Trophoblast cell (in vitro differentiated cells and primary cell): ENCODE results near the gene TMEM45B.
A peak's percentile ranks its signal among the peaks of the same experiment; 100 is the strongest.
"Not testable (repeated sequence)": the region's sequence is repeated elsewhere in the genome, so short reads cannot be mapped to it uniquely, and the experiment has no call there.

Experiments used
- DNase-seq, 2 donors: peaks; one replicate each; pipeline ENCODE4 v3.0.0-alpha.2; 2016
- H2AFZ ChIP-seq: 2 replicates; pipeline ENCODE4 v1.6.1; 2013; ENCODE audit warnings: low read length, moderate library complexity, mild to moderate bottlenecking; ENCODE audit not compliant: insufficient read depth, poor library complexity
- H2AK5ac ChIP-seq: 2 replicates; pipeline ENCODE4 v1.6.1; 2013; ENCODE audit warnings: mild to moderate bottlenecking, low read length
- H2BK120ac ChIP-seq: 2 replicates; pipeline ENCODE4 v1.6.1; 2013; ENCODE audit warnings: low read length, mild to moderate bottlenecking, moderate library complexity; ENCODE audit not compliant: insufficient read depth, poor library complexity
- H2BK12ac ChIP-seq: 2 replicates; pipeline ENCODE4 v1.6.1; 2013; ENCODE audit warnings: mild to moderate bottlenecking, low read length, moderate library complexity
- H2BK5ac ChIP-seq: 2 replicates; pipeline ENCODE4 v1.6.1; 2013; ENCODE audit warnings: low read length, low read depth, moderate library complexity, mild to moderate bottlenecking; ENCODE audit not compliant: poor library complexity
- H3K14ac ChIP-seq: 2 replicates; pipeline ENCODE4 v1.6.1; 2013; ENCODE audit warnings: mild to moderate bottlenecking, low read length
- H3K18ac ChIP-seq: 2 replicates; pipeline ENCODE4 v1.6.1; 2013; ENCODE audit warnings: mild to moderate bottlenecking, low read length
- H3K23ac ChIP-seq: 2 replicates; pipeline ENCODE4 v1.6.1; 2013; ENCODE audit warnings: low read length
- H3K27ac ChIP-seq: 2 replicates; pipeline ENCODE4 v1.5.1; 2013; ENCODE audit warnings: low read depth, mild to moderate bottlenecking, inconsistent platforms, low read length, moderate library complexity
- H3K27me3 ChIP-seq: 2 replicates; pipeline ENCODE4 v1.6.1; 2013; ENCODE audit warnings: inconsistent platforms, mild to moderate bottlenecking, low read length, moderate library complexity; ENCODE audit not compliant: insufficient read depth
- H3K36me3 ChIP-seq, 2 experiments: 1 replicate in 1 of 2; 2 replicates in 1 of 2; pipeline ENCODE4 v1.6.1; 2013; ENCODE audit warnings: low read length in 2 of 2, mild to moderate bottlenecking in 2 of 2, moderate library complexity in 1 of 2; ENCODE audit not compliant: insufficient read depth in 2 of 2, control insufficient read depth in 1 of 2
- H3K4ac ChIP-seq: 2 replicates; pipeline ENCODE4 v1.6.1; 2013; ENCODE audit warnings: low read depth, mild to moderate bottlenecking, low read length, moderate library complexity
- H3K4me1 ChIP-seq, 2 experiments: 1 replicate in 1 of 2; 2 replicates in 1 of 2; pipeline ENCODE4 v1.6.1; 2013; ENCODE audit warnings: low read length in 2 of 2, mild to moderate bottlenecking in 2 of 2, moderate library complexity in 1 of 2; ENCODE audit not compliant: insufficient read depth in 2 of 2, control insufficient read depth in 1 of 2
- H3K4me2 ChIP-seq: 2 replicates; pipeline ENCODE4 v1.6.1; 2013; ENCODE audit warnings: inconsistent platforms, mild to moderate bottlenecking, low read length, moderate library complexity
- H3K4me3 ChIP-seq: 2 replicates; pipeline ENCODE4 v1.5.1; 2013; ENCODE audit warnings: mild to moderate bottlenecking, low read depth, low read length, inconsistent platforms
- H3K79me1 ChIP-seq: one replicate; pipeline ENCODE4 v1.6.1; 2013; ENCODE audit warnings: low read length
- H3K79me2 ChIP-seq: 2 replicates; pipeline ENCODE4 v1.6.1; 2013; ENCODE audit warnings: low read length, mild to moderate bottlenecking; ENCODE audit not compliant: control insufficient read depth, insufficient read depth, poor library complexity
- H3K9ac ChIP-seq: 2 replicates; pipeline ENCODE4 v1.6.1; 2013; ENCODE audit warnings: mild to moderate bottlenecking, low read length
- H3K9me3 ChIP-seq: 2 replicates; pipeline ENCODE4 v1.6.1; 2013; ENCODE audit warnings: low read depth, mild to moderate bottlenecking, control low read depth, inconsistent platforms, low read length; ENCODE audit not compliant: insufficient read depth
- H4K12ac ChIP-seq: 2 replicates; pipeline ENCODE4 v1.6.1; 2013; ENCODE audit warnings: low read depth, mild to moderate bottlenecking, low read length, moderate library complexity
- H4K8ac ChIP-seq: 2 replicates; pipeline ENCODE4 v1.6.1; 2013; ENCODE audit warnings: low read depth, mild to moderate bottlenecking, low read length, moderate library complexity
- H4K91ac ChIP-seq: one replicate; pipeline ENCODE4 v1.6.1; 2013; ENCODE audit warnings: low read depth, mild to moderate bottlenecking, low read length, moderate library complexity
- whole genome bisulfite sequencing: extraction: QIAGEN DNeasy Blood & Tissue Kit; methylation state at CpG from one replicate; pipeline ENCODE4 v1.1.7; 2013; ENCODE audit warnings: missing lambda C conversion rate; ENCODE audit not compliant: insufficient read length, insufficient coverage; ENCODE audit errors: extremely low coverage; 5-methylcytosine and 5-hydroxymethylcytosine counted together

Gene TMEM45B

GRCh38 chr11:129864811-129865210 is 49.2 kb downstream of the TMEM45B start:
- Histone ChIP-seq H3K27ac (no peak overlapping the region), H2AFZ (no peak overlapping the region), H3K23ac (no peak overlapping the region), H3K14ac (no peak overlapping the region), H2AK5ac (no peak overlapping the region), H4K91ac (no peak overlapping the region), H3K27me3 (no peaks in the 10 kb centered on the region), H3K4ac (no peak overlapping the region), H2BK5ac (no peak overlapping the region), H2BK120ac (no peak overlapping the region), H3K18ac (no peak overlapping the region), H3K4me3 (no peak overlapping the region), H4K8ac (no peak overlapping the region), H3K4me1 (peaks cover 5 to 9% of the 10 kb centered on the region in 2 experiments), H3K9me3 (peaks cover 4% of the 10 kb centered on the region), H3K4me2 (no peak overlapping the region), H2BK12ac (no peak overlapping the region), H4K12ac (no peak overlapping the region), H3K36me3 (peaks cover 36 to 52% of the 10 kb centered on the region in 2 experiments), H3K79me2 (peaks cover 2% of the 10 kb centered on the region), H3K9ac (no peak overlapping the region), H3K79me1 (peaks cover 7% of the 10 kb centered on the region)
- peak; percentile 34 to 49 for DNase-seq
- WGBS = no CpG with 5 or more reads among the region's 5 CpGs

DNA sequence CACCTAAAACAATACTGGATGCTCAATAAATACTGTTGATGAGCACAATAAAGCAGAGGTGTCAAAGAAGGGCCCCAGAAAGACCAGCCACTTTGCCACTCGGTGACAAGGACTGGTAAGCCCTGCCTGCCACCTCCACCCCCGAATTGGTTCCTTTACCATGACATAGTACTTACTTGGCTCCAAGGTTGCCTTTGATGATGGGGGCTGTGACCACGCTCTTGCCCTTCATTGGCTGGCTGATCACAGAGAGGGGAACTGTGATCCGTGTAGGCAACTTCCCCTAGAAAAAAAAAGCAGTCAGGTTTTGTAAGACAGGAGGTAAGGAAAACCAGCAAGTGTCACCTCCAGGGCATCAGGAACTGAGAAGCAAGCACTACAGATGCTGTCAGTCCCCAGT is 50.1 kb downstream of the TMEM45B start:
- Histone ChIP-seq H3K14ac (no peak overlapping the region), H3K4me3 (no peak overlapping the region), H3K27ac (no peak overlapping the region), H4K12ac (no peak overlapping the region), H2BK120ac (no peak overlapping the region), H2BK12ac (no peak overlapping the region), H3K4ac (no peak overlapping the region), H3K4me1 (peaks cover 5 to 9% of the 10 kb centered on the region in 2 experiments), H3K9me3 (peaks cover 4% of the 10 kb centered on the region), H3K27me3 (no peaks in the 10 kb centered on the region), H3K9ac (no peak overlapping the region), H4K8ac (no peak overlapping the region), H2AK5ac (no peak overlapping the region), H4K91ac (no peak overlapping the region), H3K23ac (no peak overlapping the region), H3K4me2 (no peak overlapping the region), H2AFZ (no peak overlapping the region), H3K79me1 (peaks cover 7% of the 10 kb centered on the region), H3K79me2 (peaks cover 2% of the 10 kb centered on the region), H2BK5ac (no peak overlapping the region), H3K36me3 (peaks cover 41 to 55% of the 10 kb centered on the region in 2 experiments), H3K18ac (no peak overlapping the region)
- WGBS = no CpG with 5 or more reads among the region's 4 CpGs
- no peak for DNase-seq

- no peak overlapping the region for H3K14ac ChIP-seq
- no peak overlapping the region for H4K12ac ChIP-seq
- peaks cover 4% of the 10 kb centered on the region for H3K9me3 ChIP-seq
- H2AFZ ChIP-seq = no peak overlapping the region
- no peak for DNase-seq
- no peak overlapping the region for H2BK12ac ChIP-seq
- no peak overlapping the region for H3K18ac ChIP-seq
- H4K91ac ChIP-seq = no peak overlapping the region
- H2BK120ac ChIP-seq = no peak overlapping the region
- H3K4me1 ChIP-seq = peaks cover 5 to 9% of the 10 kb centered on the region in 2 experiments
- no peak overlapping the region for H3K4me2 ChIP-seq
- no peak overlapping the region for H3K23ac ChIP-seq
- WGBS = no CpG with 5 or more reads among the region's 3 CpGs
- H3K4me3 ChIP-seq = no peak overlapping the region
- H3K4ac ChIP-seq = no peak overlapping the region
- H3K27me3 ChIP-seq = no peaks in the 10 kb centered on the region
- peaks cover 7% of the 10 kb centered on the region for H3K79me1 ChIP-seq
- H3K36me3 ChIP-seq = peaks cover 44 to 59% of the 10 kb centered on the region in 2 experiments
- no peak overlapping the region for H4K8ac ChIP-seq
- H3K27ac ChIP-seq = no peak overlapping the region
- no peak overlapping the region for H3K9ac ChIP-seq
- no peak overlapping the region for H2BK5ac ChIP-seq
- peaks cover 2% of the 10 kb centered on the region for H3K79me2 ChIP-seq
- no peak overlapping the region for H2AK5ac ChIP-seq
Observed at GRCh38 chr11:129866311-129866710, 50.7 kb downstream of the TMEM45B start.

DNA sequence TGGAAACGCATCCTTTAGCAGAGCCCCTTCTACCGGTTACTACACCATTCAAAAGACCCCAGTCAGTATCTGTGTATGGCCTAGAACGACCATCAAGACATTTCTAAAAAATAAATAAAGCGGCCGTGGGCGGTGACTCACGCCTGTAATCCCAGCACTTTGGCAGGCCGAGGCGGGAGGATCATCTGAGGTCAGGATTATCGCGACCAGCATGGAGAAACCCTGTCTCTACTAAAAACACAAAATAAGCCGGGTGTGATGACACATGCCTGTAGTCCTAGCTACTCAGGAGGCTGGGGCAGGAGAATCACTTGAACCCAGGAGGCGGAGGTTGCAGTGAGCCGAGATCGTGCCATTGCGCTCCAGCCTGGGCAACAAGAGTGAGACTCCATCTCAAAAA is 53.0 kb downstream of the TMEM45B start:
- H4K12ac ChIP-seq, H3K27ac ChIP-seq, H3K14ac ChIP-seq, H3K4ac ChIP-seq, H2BK5ac ChIP-seq, H2BK120ac ChIP-seq, H3K4me2 ChIP-seq, H3K4me3 ChIP-seq, H3K79me2 ChIP-seq, H2AFZ ChIP-seq, H4K8ac ChIP-seq, H2BK12ac ChIP-seq, H3K27me3 ChIP-seq, H3K79me1 ChIP-seq, H2AK5ac ChIP-seq, H3K9ac ChIP-seq, DNase-seq, H3K18ac ChIP-seq, H3K23ac ChIP-seq, H3K4me1 ChIP-seq, H4K91ac ChIP-seq, H3K9me3 ChIP-seq: not testable (repeated sequence)
- no CpG with 5 or more reads among the region's 16 CpGs for WGBS
- peaks cover 51 to 71% of the 10 kb centered on the region in 2 experiments for H3K36me3 ChIP-seq
